HTERT RPE-1 (cell line): ENCODE data around the gene ERBB4.

Experiments used
- in situ Hi-C: fragments of 300-500 bp; cut with MboI; formaldehyde crosslinking; loops from 4 replicates; pipeline ENCODE4 v1.14.3; 2020; ENCODE audit warnings: low sequenced_read_pairs

ERBB4 gene

GRCh38 chr2:212099658-212100057 lies 438.9 kb downstream of the ERBB4 start:
- in situ Hi-C loops: no loop called here

GRCh38 chr2:212098966-212099365 lies 439.6 kb downstream of the ERBB4 start:
- in situ Hi-C loops: no loop called here

- in situ Hi-C loops: no loop called here
Measured at GRCh38 chr2:212097001-212097400, 441.6 kb downstream of the ERBB4 start.

- in situ Hi-C loops: no loop called here
Measured at GRCh38 chr2:212089873-212090272, 448.7 kb downstream of the ERBB4 start.

GRCh38 chr2:212088353-212088752 lies 450.2 kb downstream of the ERBB4 start:
- in situ Hi-C loops: no loop called here

- in situ Hi-C loops: no loop called here
Measured at GRCh38 chr2:212083492-212083891, 455.1 kb downstream of the ERBB4 start.

- in situ Hi-C loops: no loop called here
Measured at GRCh38 chr2:212078103-212078502, 460.5 kb downstream of the ERBB4 start.

- in situ Hi-C loops: no loop called here
Measured at GRCh38 chr2:212076456-212076855, 462.1 kb downstream of the ERBB4 start.

GRCh38 chr2:212073360-212073759 lies 465.2 kb downstream of the ERBB4 start:
- in situ Hi-C loops: no loop called here

GRCh38 chr2:212066546-212066945 lies 472.1 kb downstream of the ERBB4 start:
- in situ Hi-C loops: no loop called here

GRCh38 chr2:212064318-212064717 lies 474.3 kb downstream of the ERBB4 start:
- in situ Hi-C loops: no loop called here

- in situ Hi-C loops: no loop called here
Measured at GRCh38 chr2:212052412-212053159, 486.0 kb downstream of the ERBB4 start.

GRCh38 chr2:212050871-212051270 lies 487.7 kb downstream of the ERBB4 start:
- in situ Hi-C loops: no loop called here

GRCh38 chr2:212042562-212042961 lies 496.0 kb downstream of the ERBB4 start:
- in situ Hi-C loops: no loop called here

GRCh38 chr2:212037062-212037461 lies 501.5 kb downstream of the ERBB4 start:
- in situ Hi-C loops: no loop called here

GRCh38 chr2:212034841-212035585 lies 503.6 kb downstream of the ERBB4 start:
- in situ Hi-C loops: no loop called here

- in situ Hi-C loops: no loop called here
Measured at GRCh38 chr2:212033888-212034287, 504.7 kb downstream of the ERBB4 start.

- in situ Hi-C loops: no loop called here
Measured at GRCh38 chr2:212032536-212033219, 505.9 kb downstream of the ERBB4 start.

GRCh38 chr2:212032032-212032431 lies 506.6 kb downstream of the ERBB4 start:
- in situ Hi-C loops: no loop called here

- in situ Hi-C loops: no loop called here
Measured at GRCh38 chr2:212030709-212031108, 507.9 kb downstream of the ERBB4 start.

GRCh38 chr2:212028798-212029394 lies 509.7 kb downstream of the ERBB4 start:
- in situ Hi-C loops: no loop called here
